ENCODE results near the gene C1QTNF8.

Gene C1QTNF8

DNA sequence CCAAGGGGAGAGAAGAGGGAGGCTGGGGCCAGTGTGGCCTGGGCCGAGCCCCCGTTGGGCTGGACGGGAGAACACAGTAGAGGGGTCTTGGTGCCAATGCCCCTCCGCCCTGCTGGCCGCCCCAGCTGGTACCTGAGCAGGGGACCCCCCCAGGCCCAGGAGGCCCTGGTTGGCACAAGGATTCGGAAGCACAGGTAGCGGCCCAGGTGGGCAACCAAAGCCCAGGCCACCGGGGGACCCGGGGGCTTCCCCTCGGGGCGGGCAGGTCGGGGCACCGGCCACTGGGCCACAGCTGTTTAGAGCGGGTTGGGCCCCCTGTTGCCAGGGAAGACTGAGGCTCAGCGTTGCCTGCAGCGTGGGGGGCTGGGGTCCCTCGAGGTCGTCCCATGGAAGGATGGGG lies 28.2 kb upstream of the C1QTNF8 start:
- TF ChIP-seq, protein P1, sequence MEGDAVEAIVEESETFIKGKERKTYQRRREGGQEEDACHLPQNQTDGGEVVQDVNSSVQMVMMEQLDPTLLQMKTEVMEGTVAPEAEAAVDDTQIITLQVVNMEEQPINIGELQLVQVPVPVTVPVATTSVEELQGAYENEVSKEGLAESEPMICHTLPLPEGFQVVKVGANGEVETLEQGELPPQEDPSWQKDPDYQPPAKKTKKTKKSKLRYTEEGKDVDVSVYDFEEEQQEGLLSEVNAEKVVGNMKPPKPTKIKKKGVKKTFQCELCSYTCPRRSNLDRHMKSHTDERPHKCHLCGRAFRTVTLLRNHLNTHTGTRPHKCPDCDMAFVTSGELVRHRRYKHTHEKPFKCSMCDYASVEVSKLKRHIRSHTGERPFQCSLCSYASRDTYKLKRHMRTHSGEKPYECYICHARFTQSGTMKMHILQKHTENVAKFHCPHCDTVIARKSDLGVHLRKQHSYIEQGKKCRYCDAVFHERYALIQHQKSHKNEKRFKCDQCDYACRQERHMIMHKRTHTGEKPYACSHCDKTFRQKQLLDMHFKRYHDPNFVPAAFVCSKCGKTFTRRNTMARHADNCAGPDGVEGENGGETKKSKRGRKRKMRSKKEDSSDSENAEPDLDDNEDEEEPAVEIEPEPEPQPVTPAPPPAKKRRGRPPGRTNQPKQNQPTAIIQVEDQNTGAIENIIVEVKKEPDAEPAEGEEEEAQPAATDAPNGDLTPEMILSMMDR (IDR thresholded peaks at IDR 0.05; ENCODE audit: low read depth, low read length) = no peak
- no peak for DNase-seq (ENCODE audit: low read depth, low spot score)
- in situ Hi-C loops (cut with HindIII; ENCODE audit: low sequenced_read_pairs) = no loop called here
- H3K4me3 ChIP-seq (ENCODE audit: low read depth, low read length) = no peak overlapping the region

DNA sequence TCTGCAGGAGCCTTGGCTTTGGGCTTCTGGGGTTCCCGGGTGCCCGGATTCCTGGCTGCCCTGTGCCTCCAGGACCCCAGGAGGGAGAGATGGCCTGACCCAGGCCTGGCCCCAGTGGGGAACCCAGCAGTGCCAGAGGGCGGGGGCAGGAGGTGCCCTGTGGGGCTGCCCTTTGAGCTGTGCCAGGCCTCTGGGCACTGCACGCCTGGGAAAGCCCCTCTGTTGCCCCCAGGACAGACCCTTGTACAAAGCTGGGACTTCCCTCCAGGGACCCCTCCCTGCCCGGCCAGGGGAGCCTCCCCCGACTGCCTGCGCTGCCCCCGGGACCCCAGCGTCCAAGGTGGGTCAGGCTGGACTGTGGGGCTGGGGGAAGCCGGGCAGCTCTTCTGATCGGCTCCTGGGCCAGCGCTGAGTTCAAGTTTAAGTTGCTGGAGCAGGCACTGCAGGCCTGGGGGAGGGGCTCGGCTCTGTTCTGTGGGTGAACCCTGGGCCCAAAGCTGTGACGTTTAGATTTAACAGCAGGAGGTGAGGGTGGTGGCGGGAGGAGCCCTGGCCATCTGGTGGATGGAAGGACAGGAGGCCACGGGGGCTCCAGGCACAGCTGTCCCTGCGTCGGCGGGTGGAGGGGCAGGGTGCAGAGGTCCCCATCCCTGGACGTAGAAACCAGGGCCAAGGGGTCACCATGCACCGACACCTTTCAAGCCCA lies 27.6 kb upstream of the C1QTNF8 start:
- DNase-seq (ENCODE audit: low read depth, low spot score) = no peak
- in situ Hi-C loops (cut with HindIII; ENCODE audit: low sequenced_read_pairs) = no loop called here
- TF ChIP-seq, protein P1 (IDR thresholded peaks at IDR 0.05; ENCODE audit: low read depth, low read length) = no peak
- H3K4me3 ChIP-seq (ENCODE audit: low read depth, low read length) = no peak overlapping the region

DNA sequence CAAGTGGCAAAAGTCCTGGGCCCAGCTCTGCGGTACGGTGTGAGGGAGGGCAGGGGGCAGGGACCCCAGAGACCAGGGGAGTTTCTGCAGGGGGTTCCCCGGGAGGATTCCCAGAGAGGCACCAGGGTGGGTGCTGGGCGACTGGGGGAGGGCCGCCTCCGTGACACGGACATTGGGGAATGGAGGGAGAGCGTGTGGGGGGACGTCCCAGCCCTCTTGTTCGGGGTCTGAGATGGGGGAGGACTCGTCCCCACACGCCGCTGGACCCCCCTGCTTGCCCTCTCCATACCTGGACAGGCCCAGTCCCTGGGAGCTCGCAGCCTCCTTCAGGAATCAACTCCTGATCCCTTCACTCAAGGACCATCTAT lies 26.3 kb upstream of the C1QTNF8 start:
- H3K4me3 ChIP-seq (ENCODE audit: low read depth, low read length) = no peak overlapping the region
- TF ChIP-seq, protein P1 (IDR thresholded peaks at IDR 0.05; ENCODE audit: low read depth, low read length) = no peak
- in situ Hi-C loops (cut with HindIII; ENCODE audit: low sequenced_read_pairs) = no loop called here
- DNase-seq (ENCODE audit: low read depth, low spot score) = no peak

DNA sequence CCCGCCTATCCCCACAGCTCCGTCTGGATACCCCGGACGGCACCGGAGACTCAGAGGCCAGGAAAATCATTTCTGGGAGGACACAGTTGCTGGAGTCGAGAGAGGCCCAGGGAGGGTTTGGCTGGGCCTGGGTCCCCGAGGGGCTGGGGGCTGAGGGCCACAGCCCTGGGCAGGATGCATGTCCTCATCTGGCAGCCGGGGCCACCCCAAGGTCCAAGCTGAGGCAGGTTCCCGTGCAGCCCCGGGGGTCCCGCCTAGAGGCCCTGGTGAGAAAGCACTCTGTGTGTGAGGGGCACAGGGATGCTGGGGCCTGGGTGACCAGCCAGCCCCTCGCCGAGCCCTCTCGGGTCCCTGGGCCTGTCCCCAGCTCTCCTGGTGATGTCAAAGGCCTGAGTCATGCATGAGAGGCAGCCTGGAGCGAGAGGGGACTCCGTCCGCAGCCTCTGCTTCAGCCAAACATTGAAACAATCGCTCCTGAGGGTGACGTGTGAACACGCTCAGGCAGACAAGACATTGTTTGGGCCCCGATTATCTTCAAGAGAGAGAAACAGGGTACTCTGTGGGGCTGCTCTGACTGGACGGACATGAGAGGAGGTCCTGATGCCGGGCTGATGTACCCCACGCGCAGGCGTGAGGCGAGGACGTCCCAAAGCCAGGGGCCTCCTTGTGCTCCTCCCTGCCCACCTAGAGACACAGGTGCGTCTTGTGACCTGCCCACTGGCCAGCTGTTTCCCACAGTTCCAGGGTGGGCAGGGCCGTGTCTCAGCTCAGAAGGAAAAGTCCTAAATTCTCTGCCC lies 25.8 kb upstream of the C1QTNF8 start:
- in situ Hi-C loops (cut with HindIII; ENCODE audit: low sequenced_read_pairs) = no loop called here
- TF ChIP-seq, protein P1 (IDR thresholded peaks at IDR 0.05; ENCODE audit: low read depth, low read length) = no peak
- H3K4me3 ChIP-seq (ENCODE audit: low read depth, low read length) = no peak overlapping the region
- DNase-seq (ENCODE audit: low read depth, low spot score) = no peak

DNA sequence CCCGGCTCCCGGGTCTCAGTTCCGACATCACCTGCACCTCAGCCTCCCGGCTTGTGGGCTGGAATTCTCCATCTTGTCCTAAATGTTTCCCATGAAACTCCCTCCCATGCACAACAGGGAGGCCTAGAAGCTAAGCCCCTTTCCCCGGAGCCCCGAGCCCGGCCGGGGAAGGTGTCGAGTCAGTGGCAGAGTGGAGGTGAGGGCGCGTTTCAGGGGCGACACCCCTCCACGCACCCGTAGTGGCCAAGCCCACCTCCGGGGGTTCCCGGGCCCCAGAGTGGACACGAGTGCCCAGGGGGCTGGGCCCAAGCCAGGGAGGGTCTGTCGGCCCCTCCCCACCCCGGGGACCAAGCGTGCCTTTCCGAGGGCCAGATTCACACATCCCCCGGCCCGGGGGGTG lies 25.0 kb upstream of the C1QTNF8 start:
- TF ChIP-seq, protein P1 (IDR thresholded peaks at IDR 0.05; ENCODE audit: low read depth, low read length) = no peak
- no peak overlapping the region for H3K4me3 ChIP-seq (ENCODE audit: low read depth, low read length)
- DNase-seq (ENCODE audit: low read depth, low spot score) = no peak
- in situ Hi-C loops (cut with HindIII; ENCODE audit: low sequenced_read_pairs) = no loop called here

DNA sequence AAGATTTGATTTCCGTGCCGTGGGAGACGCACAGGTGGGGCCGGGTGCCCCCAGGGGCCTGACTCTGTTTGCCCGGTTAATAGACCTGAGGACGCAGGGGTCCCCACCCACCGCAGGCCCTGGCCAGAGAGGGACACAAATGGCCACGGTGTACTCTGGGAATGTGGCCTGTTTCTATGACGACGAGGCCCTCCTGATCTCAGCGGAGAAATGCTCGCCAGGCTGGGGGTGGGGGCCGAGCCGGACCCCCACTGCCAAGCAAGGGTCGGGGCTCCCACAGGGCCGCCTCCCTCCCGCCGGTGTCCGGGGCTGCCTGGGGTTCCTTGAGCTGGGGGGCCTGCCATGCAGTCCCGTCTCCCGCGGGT lies 24.5 kb upstream of the C1QTNF8 start:
- in situ Hi-C loops (cut with HindIII; ENCODE audit: low sequenced_read_pairs) = no loop called here
- no peak for DNase-seq (ENCODE audit: low read depth, low spot score)
- TF ChIP-seq, protein P1 (IDR thresholded peaks at IDR 0.05; ENCODE audit: low read depth, low read length) = no peak
- no peak overlapping the region for H3K4me3 ChIP-seq (ENCODE audit: low read depth, low read length)

Measured in astrocyte of the spinal cord (primary cell).